GM21717 (cell line): ENCODE measurements around the gene SERP1.

Experiments
- ATAC-seq: cut with Tn5 transposase; IDR thresholded peaks from one replicate; pipeline ENCODE4 v1.9.1; 2021; ENCODE audit warnings: mild to moderate bottlenecking, moderate library complexity; ENCODE audit not compliant: unreplicated experiment

The SERP1 gene

DNA sequence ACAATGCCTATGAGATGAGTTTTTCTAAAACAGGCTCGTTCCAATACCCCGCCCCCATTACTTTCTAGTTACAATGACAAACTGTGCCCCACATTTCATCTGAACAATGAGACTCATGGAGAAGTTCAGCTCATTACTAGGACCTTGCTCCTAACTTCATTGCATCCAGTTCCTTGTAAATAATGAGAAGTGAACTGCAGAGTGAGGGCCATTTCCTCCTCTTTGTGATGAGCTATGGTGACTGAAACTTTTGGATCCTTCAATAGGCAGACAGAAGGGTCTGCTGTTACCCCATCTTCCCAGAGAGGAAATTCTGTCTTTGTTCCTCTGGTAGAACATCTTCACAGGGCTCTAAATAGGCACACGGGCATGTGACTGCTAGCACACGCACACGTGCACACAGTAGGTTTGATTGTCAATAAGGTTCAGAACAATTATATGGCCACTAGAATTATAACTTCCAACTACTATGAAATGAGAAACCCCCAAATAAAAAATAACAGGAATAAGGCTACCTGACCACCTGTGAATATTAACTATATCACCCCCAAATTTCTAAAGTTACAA lies 51.8 kb downstream of the SERP1 start:
- ATAC-seq: no peak
